Measurements from ENCODE around the gene SNRPD3. TPM values are rescaled to one million over a fixed set of nuclear protein-coding genes. Genes with fewer than 3 reads are reported as not detected.
"Not testable (repeated sequence)": the region's sequence is repeated elsewhere in the genome, so short reads cannot be mapped to it uniquely, and the experiment has no call there.

SNRPD3 gene
- total RNA-seq, 1 donor from 2014 or later: 59.3 TPM

GRCh38 chr22:24593836-24594568, 38.2 kb downstream of the SNRPD3 start:
- H3K27me3 Mint-ChIP-seq (ENCODE audit: low read depth): no peaks in the 10 kb centered on the region
- H3K27ac Mint-ChIP-seq (ENCODE audit: unreplicated experiment): no peak overlapping the region
- no peaks in the 10 kb centered on the region for H3K9me3 Mint-ChIP-seq (ENCODE audit: low read depth)
- H3K4me3 Mint-ChIP-seq (ENCODE audit: unreplicated experiment): peak overlapping the region; percentile 72
- peaks cover 9% of the 10 kb centered on the region for H3K4me1 Mint-ChIP-seq (ENCODE audit: low read depth)
- TF ChIP-seq CTCF (IDR thresholded peaks at IDR 0.05): no peak
- no peaks in the 10 kb centered on the region for H3K36me3 Mint-ChIP-seq (ENCODE audit: low read depth)
- DNase-seq (ENCODE audit: low spot score): no peak

GRCh38 chr22:24594569-24595120, 38.8 kb downstream of the SNRPD3 start:
- no peak overlapping the region for H3K27ac Mint-ChIP-seq (ENCODE audit: unreplicated experiment)
- H3K27me3 Mint-ChIP-seq (ENCODE audit: low read depth): no peaks in the 10 kb centered on the region
- no peaks in the 10 kb centered on the region for H3K9me3 Mint-ChIP-seq (ENCODE audit: low read depth)
- no peak for DNase-seq (ENCODE audit: low spot score)
- peaks cover 9% of the 10 kb centered on the region for H3K4me1 Mint-ChIP-seq (ENCODE audit: low read depth)
- TF ChIP-seq CTCF (IDR thresholded peaks at IDR 0.05): no peak
- no peaks in the 10 kb centered on the region for H3K36me3 Mint-ChIP-seq (ENCODE audit: low read depth)
- H3K4me3 Mint-ChIP-seq (ENCODE audit: unreplicated experiment): no peak overlapping the region

- no peak overlapping the region for H3K27ac Mint-ChIP-seq (ENCODE audit: unreplicated experiment)
- no peak overlapping the region for H3K4me3 Mint-ChIP-seq (ENCODE audit: unreplicated experiment)
- H3K9me3 Mint-ChIP-seq (ENCODE audit: low read depth): no peaks in the 10 kb centered on the region
- peaks cover 9% of the 10 kb centered on the region for H3K4me1 Mint-ChIP-seq (ENCODE audit: low read depth)
- no peak for DNase-seq (ENCODE audit: low spot score)
- H3K27me3 Mint-ChIP-seq (ENCODE audit: low read depth): no peaks in the 10 kb centered on the region
- H3K36me3 Mint-ChIP-seq (ENCODE audit: low read depth): no peaks in the 10 kb centered on the region
- TF ChIP-seq CTCF (IDR thresholded peaks at IDR 0.05): no peak
These were observed 39.4 kb downstream of the SNRPD3 start for GRCh38 chr22:24595228-24595627.

GRCh38 chr22:24595863-24596262, 40.1 kb downstream of the SNRPD3 start:
- peak; percentile 38 for DNase-seq (ENCODE audit: low spot score)
- Mint-ChIP-seq H3K4me1 (ENCODE audit: low read depth) (peaks cover 9% of the 10 kb centered on the region), H3K27me3 (ENCODE audit: low read depth) (no peaks in the 10 kb centered on the region), H3K27ac (ENCODE audit: unreplicated experiment) (no peak overlapping the region), H3K9me3 (ENCODE audit: low read depth) (no peaks in the 10 kb centered on the region), H3K4me3 (ENCODE audit: unreplicated experiment) (no peak overlapping the region), H3K36me3 (ENCODE audit: low read depth) (no peaks in the 10 kb centered on the region)
- TF ChIP-seq CTCF (IDR thresholded peaks at IDR 0.05): no peak

- not testable (repeated sequence) for H3K9me3 Mint-ChIP-seq (ENCODE audit: low read depth); H3K27ac Mint-ChIP-seq (ENCODE audit: unreplicated experiment); H3K4me3 Mint-ChIP-seq (ENCODE audit: unreplicated experiment); H3K27me3 Mint-ChIP-seq (ENCODE audit: low read depth); H3K36me3 Mint-ChIP-seq (ENCODE audit: low read depth); H3K4me1 Mint-ChIP-seq (ENCODE audit: low read depth)
- DNase-seq (ENCODE audit: low spot score): peak; percentile 9
These were observed 41.3 kb downstream of the SNRPD3 start for GRCh38 chr22:24597076-24597475.

- Mint-ChIP-seq H3K27me3 (ENCODE audit: low read depth) (no peaks in the 10 kb centered on the region), H3K4me3 (ENCODE audit: unreplicated experiment) (no peak overlapping the region), H3K9me3 (ENCODE audit: low read depth) (no peaks in the 10 kb centered on the region), H3K27ac (ENCODE audit: unreplicated experiment) (no peak overlapping the region), H3K36me3 (ENCODE audit: low read depth) (no peaks in the 10 kb centered on the region), H3K4me1 (ENCODE audit: low read depth) (peaks cover 10% of the 10 kb centered on the region)
- DNase-seq (ENCODE audit: low spot score): no peak
- TF ChIP-seq CTCF (IDR thresholded peaks at IDR 0.05): no peak
These were observed 43.7 kb downstream of the SNRPD3 start for GRCh38 chr22:24599514-24599913.

- not testable (repeated sequence) for H3K27ac Mint-ChIP-seq (ENCODE audit: unreplicated experiment)
- peaks cover 10% of the 10 kb centered on the region for H3K4me1 Mint-ChIP-seq (ENCODE audit: low read depth)
These were observed 44.3 kb downstream of the SNRPD3 start for GRCh38 chr22:24599958-24600715.

More at GRCh38 chr22:24599958-24600715, 44.3 kb downstream of the SNRPD3 start:
- DNase-seq (ENCODE audit: low spot score); H3K4me3 Mint-ChIP-seq (ENCODE audit: unreplicated experiment); H3K27me3 Mint-ChIP-seq (ENCODE audit: low read depth); H3K36me3 Mint-ChIP-seq (ENCODE audit: low read depth); H3K9me3 Mint-ChIP-seq (ENCODE audit: low read depth): not testable (repeated sequence)
